IMR-90 (cell line): ENCODE measurements around the gene CD86. TPM values are rescaled to one million over a fixed set of nuclear protein-coding genes. Genes with fewer than 3 reads are reported as not detected.

Source experiments
- ATAC-seq: fragments of 200-7000 bp; cut with Tn5 transposase; 2 replicates; pipeline ENCODE4 v1.9.1; 2020; ENCODE audit warnings: low read depth, mild to moderate bottlenecking, moderate library complexity
- BruUV-seq: library from RNA; stranded (reverse); fragments of 400-500 nt; replicated peaks from 2 replicates; lab custom pipeline; 2021; lab: Mats Ljungman, UMichigan
- CTCF ChIA-PET: fragments of 300-600 bp; formaldehyde crosslinking; extraction: SDS; loops from one replicate; lab custom pipeline; 2021; ENCODE audit warnings: antibody characterized with exemption; lab: Yijun Ruan, JAX
- POLR2A ChIA-PET: fragments of 300-600 bp; sonication (Branson Sonifier 250); formaldehyde crosslinking; loops from one replicate; lab custom pipeline; 2022; ENCODE audit warnings: antibody characterized with exemption; ENCODE audit not compliant: unreplicated experiment; lab: Charles Lee
- DNase-seq: peaks from one replicate; pipeline ENCODE4 v3.0.0; 2013
- H2AFZ ChIP-seq: replicated peaks from 2 replicates; pipeline ENCODE3; 2013; ENCODE audit warnings: low read length, mild to moderate bottlenecking; ENCODE audit not compliant: poor library complexity
- H2AK5ac ChIP-seq: 2 replicates; pipeline ENCODE4 v1.6.1; 2013; ENCODE audit warnings: low read depth, low read length, inconsistent platforms
- H2AK9ac ChIP-seq: replicated peaks from 2 replicates; pipeline ENCODE3; 2013; ENCODE audit warnings: mild to moderate bottlenecking, low read depth, low read length, moderate library complexity; ENCODE audit not compliant: poor library complexity
- H2BK120ac ChIP-seq: 2 replicates; pipeline ENCODE4 v1.6.1; 2013; ENCODE audit warnings: low read depth, low read length, inconsistent platforms
- H2BK15ac ChIP-seq: 3 replicates; pipeline ENCODE4 v1.6.1; 2013; ENCODE audit warnings: low read depth, low read length, inconsistent platforms
- H2BK20ac ChIP-seq: 2 replicates; pipeline ENCODE4 v1.6.1; 2013; ENCODE audit warnings: low read depth, mild to moderate bottlenecking, inconsistent platforms, low read length, moderate library complexity
- H2BK5ac ChIP-seq: 2 replicates; pipeline ENCODE4 v1.6.1; 2013; ENCODE audit warnings: mild to moderate bottlenecking, low read depth, low read length, inconsistent platforms; ENCODE audit not compliant: poor library complexity, severe bottlenecking
- H3K14ac ChIP-seq: replicated peaks from 2 replicates; pipeline ENCODE4 v1.6.1; 2013; ENCODE audit warnings: low read depth, low read length, inconsistent platforms
- H3K18ac ChIP-seq: 2 replicates; pipeline ENCODE4 v1.6.1; 2013; ENCODE audit warnings: low read depth, low read length, control low read depth
- H3K23ac ChIP-seq: 2 replicates; pipeline ENCODE4 v1.6.1; 2013; ENCODE audit warnings: low read depth, low read length, inconsistent platforms
- H3K27ac ChIP-seq: 2 replicates; pipeline ENCODE4 v1.5.1; 2013; ENCODE audit warnings: mild to moderate bottlenecking, control low read depth, low read length; ENCODE audit not compliant: insufficient read depth
- H3K27me3 ChIP-seq: 2 replicates; pipeline ENCODE4 v1.6.1; 2013; ENCODE audit warnings: low read length; ENCODE audit not compliant: control insufficient read depth, insufficient read depth
- H3K36me3 ChIP-seq: 2 replicates; pipeline ENCODE4 v1.6.1; 2013; ENCODE audit warnings: low read length, mixed read lengths; ENCODE audit not compliant: control insufficient read depth, insufficient read depth
- H3K4ac ChIP-seq: 2 replicates; pipeline ENCODE4 v1.6.1; 2013; ENCODE audit warnings: low read depth, low read length, inconsistent platforms
- H3K4me1 ChIP-seq: 2 replicates; pipeline ENCODE4 v1.6.1; 2013; ENCODE audit warnings: low read length, mixed read lengths; ENCODE audit not compliant: control insufficient read depth, insufficient read depth
- H3K4me2 ChIP-seq: 2 replicates; pipeline ENCODE4 v1.6.1; 2013; ENCODE audit warnings: low read depth, mild to moderate bottlenecking, control low read depth, low read length, moderate library complexity
- H3K4me3 ChIP-seq: 2 replicates; pipeline ENCODE4 v1.5.1; 2013; ENCODE audit warnings: low read depth, mild to moderate bottlenecking, control low read depth, low read length, moderate library complexity; ENCODE audit not compliant: insufficient read depth
- H3K56ac ChIP-seq: 2 replicates; pipeline ENCODE4 v1.6.1; 2013; ENCODE audit warnings: low read length, inconsistent platforms; ENCODE audit not compliant: insufficient read depth; ENCODE audit errors: extremely low read depth
- H3K79me1 ChIP-seq, 2 experiments: 2 replicates each; pipeline ENCODE4 v1.6.1; 2013; ENCODE audit warnings: low read length in 2 of 2, inconsistent platforms in 1 of 2, low read depth in 1 of 2
- H3K9ac ChIP-seq: 2 replicates; pipeline ENCODE4 v1.6.1; 2013; ENCODE audit warnings: low read depth, low read length, control low read depth
- H3K9me1 ChIP-seq: 2 replicates; pipeline ENCODE4 v1.6.1; 2013; ENCODE audit warnings: low read length, inconsistent platforms; ENCODE audit not compliant: insufficient read depth
- H3K9me3 ChIP-seq: 2 replicates; pipeline ENCODE4 v1.6.1; 2013; ENCODE audit warnings: low read length; ENCODE audit not compliant: control insufficient read depth, insufficient read depth
- H4K20me1 ChIP-seq: 2 replicates; pipeline ENCODE4 v1.6.1; 2013; ENCODE audit warnings: low read length, inconsistent platforms; ENCODE audit not compliant: insufficient read depth
- H4K5ac ChIP-seq: 2 replicates; pipeline ENCODE4 v1.6.1; 2013; ENCODE audit warnings: mild to moderate bottlenecking, low read depth, low read length, control low read depth
- H4K8ac ChIP-seq, 2 experiments: 2 replicates each; pipeline ENCODE4 v1.6.1; 2013; ENCODE audit warnings: low read depth in 2 of 2, low read length in 2 of 2, control low read depth in 1 of 2, inconsistent platforms in 1 of 2
- H4K91ac ChIP-seq: 2 replicates; pipeline ENCODE4 v1.6.1; 2013; ENCODE audit warnings: low read depth, low read length, inconsistent platforms; ENCODE audit not compliant: insufficient read depth
- FOS ChIP-seq: fragments of 150-350 bp; IDR thresholded peaks from 2 replicates; pipeline ENCODE4 v1.6.1; 2016; ENCODE audit warnings: low read depth, low read length
- NFE2L2 ChIP-seq: fragments of 150-350 bp; IDR thresholded peaks from 2 replicates; pipeline ENCODE4 v1.6.1; 2016; ENCODE audit warnings: low read depth, mild to moderate bottlenecking, low read length
- RFX5 ChIP-seq: IDR thresholded peaks from 2 replicates; pipeline ENCODE4 v1.8.0; 2012; ENCODE audit warnings: low read depth, mild to moderate bottlenecking, low read length, moderate library complexity
- WGBS, 2 experiments: methylation state at CpG; one replicate each; pipeline versions ENCODE4 v1.1.5 to v1.1.7; 2013; ENCODE audit warnings: missing lambda C conversion rate in 2 of 2; ENCODE audit not compliant: insufficient read length in 1 of 2; ENCODE audit errors: extremely low coverage in 2 of 2; 5-methylcytosine and 5-hydroxymethylcytosine counted together
- dilution Hi-C: fragments of 300-500 bp; cut with HindIII; formaldehyde crosslinking; loops from one replicate; pipeline ENCODE4 v1.14.3; 2018; ENCODE audit warnings: low sequenced_read_pairs; ENCODE audit not compliant: unreplicated experiment
- in situ Hi-C: fragments of 300-500 bp; cut with MboI; formaldehyde crosslinking; loops from 3 replicates; pipeline ENCODE4 v1.14.3; 2019; ENCODE audit warnings: low sequenced_read_pairs, inconsistent platforms, mixed read lengths
- intact Hi-C: fragments of 100-400 bp; cut with micrococcal nuclease; formaldehyde crosslinking; loops from 2 replicates; pipeline ENCODE4 v1.10.0; 2022
- polyA plus RNA-seq, 3 experiments: library from polyadenylated mRNA; depleted of rRNA; stranded (reverse); fragments of >200 nt; gene quantifications; 2 replicates each; pipeline ENCODE4 v1.2.3, GENCODE V29; 2012; ENCODE audit warnings: low replicate concordance in 1 of 3
- total RNA-seq: library from RNA; depleted of rRNA; stranded (reverse); fragments of >200 nt; gene quantifications from 2 replicates; pipeline ENCODE4 v1.2.3, GENCODE V29; 2012
- TF ChIP-seq, protein P1 (sequence below): fragments of 150-350 bp; IDR thresholded peaks from 2 replicates; pipeline ENCODE4 v1.6.1; 2016; ENCODE audit warnings: low read depth, mild to moderate bottlenecking, low read length, moderate library complexity, borderline replicate concordance

The CD86 gene
- total and polyA plus RNA-seq, 2 of the 4 experiments (the other 2 are of a cell fraction): not detected

DNA sequence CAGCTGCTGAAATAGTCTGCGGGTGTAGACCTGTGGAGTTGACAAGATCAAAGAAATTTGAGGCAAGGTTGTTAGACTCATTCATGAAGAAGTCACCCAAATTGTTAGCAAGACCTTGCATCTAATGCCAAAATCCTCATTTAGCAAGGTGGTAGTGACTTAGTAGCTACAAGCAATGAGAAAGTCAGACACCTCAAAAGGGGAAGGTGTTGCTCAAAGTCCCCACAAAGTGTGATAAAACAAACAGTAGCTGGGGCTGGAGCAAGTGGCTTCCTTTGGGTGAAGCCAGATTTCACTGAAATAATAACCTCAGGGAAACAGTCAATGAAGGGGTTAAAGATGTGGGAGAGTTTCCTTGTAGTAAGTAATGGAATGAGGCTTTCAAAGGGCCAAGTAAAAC, 44.9 kb downstream of the CD86 start:
- Histone ChIP-seq H4K91ac (no peak overlapping the region), H4K20me1 (no peaks in the 10 kb centered on the region), H2AK5ac (no peak overlapping the region), H3K4me1 (no peaks in the 10 kb centered on the region), H2AFZ (no peak overlapping the region), H3K27ac (no peak overlapping the region), H2AK9ac (no peak overlapping the region), H2BK15ac (no peak overlapping the region), H3K56ac (no peak overlapping the region), H4K5ac (no peak overlapping the region), H3K23ac (no peak overlapping the region), H3K14ac (no peak overlapping the region), H3K4me3 (no peak overlapping the region), H3K79me1 (no peaks in the 10 kb centered on the region), H3K4ac (no peak overlapping the region), H2BK120ac (no peak overlapping the region), H3K9me3 (no peaks in the 10 kb centered on the region), H2BK20ac (no peak overlapping the region), H3K36me3 (no peaks in the 10 kb centered on the region), H3K9me1 (no peaks in the 10 kb centered on the region), H3K27me3 (peaks cover 11% of the 10 kb centered on the region), H3K18ac (no peak overlapping the region), H3K4me2 (no peak overlapping the region), H3K9ac (no peak overlapping the region), H4K8ac (no peak overlapping the region), H2BK5ac (no peak overlapping the region)
- CTCF ChIA-PET: interaction anchor here (0.6 to 1.6 kb wide), 2 partner anchors 163 to 666 kb away, joined by 3 to 5 read pairs; no protein-coding TSS in a partner anchor
- POLR2A ChIA-PET: no interaction called here
- no CpG with 5 or more reads among the region's 1 CpG for WGBS, 2 experiments
- dilution Hi-C loops (no loop called here), in situ Hi-C loops (loop anchor here (10.0 kb wide), 2 partner anchors 165 to 255 kb away; no protein-coding TSS in a partner anchor), intact Hi-C loops (loop anchor here (5.0 kb wide), 1 partner anchor 577 kb away; no protein-coding TSS in a partner anchor)
- ATAC-seq (no peak), DNase-seq (no peak)
- no TSS peak for BruUV-seq
- no peak for TF ChIP-seq NFE2L2
- no peak for TF ChIP-seq RFX5
- TF ChIP-seq, protein P1, sequence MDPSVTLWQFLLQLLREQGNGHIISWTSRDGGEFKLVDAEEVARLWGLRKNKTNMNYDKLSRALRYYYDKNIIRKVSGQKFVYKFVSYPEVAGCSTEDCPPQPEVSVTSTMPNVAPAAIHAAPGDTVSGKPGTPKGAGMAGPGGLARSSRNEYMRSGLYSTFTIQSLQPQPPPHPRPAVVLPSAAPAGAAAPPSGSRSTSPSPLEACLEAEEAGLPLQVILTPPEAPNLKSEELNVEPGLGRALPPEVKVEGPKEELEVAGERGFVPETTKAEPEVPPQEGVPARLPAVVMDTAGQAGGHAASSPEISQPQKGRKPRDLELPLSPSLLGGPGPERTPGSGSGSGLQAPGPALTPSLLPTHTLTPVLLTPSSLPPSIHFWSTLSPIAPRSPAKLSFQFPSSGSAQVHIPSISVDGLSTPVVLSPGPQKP: no peak
- no peak for TF ChIP-seq FOS
